ENCODE measurements around the gene DNAJB13. TPM values are rescaled to one million over a fixed set of nuclear protein-coding genes. Genes with fewer than 3 reads are reported as not detected.

Gene DNAJB13
- total and polyA plus RNA-seq, 10 of the 15 experiments (the other 5 are each of a cell fraction or from before 2014, with no cell fraction given): 0.07 to 0.76 (median 0.15) TPM; not detected in 7

DNA sequence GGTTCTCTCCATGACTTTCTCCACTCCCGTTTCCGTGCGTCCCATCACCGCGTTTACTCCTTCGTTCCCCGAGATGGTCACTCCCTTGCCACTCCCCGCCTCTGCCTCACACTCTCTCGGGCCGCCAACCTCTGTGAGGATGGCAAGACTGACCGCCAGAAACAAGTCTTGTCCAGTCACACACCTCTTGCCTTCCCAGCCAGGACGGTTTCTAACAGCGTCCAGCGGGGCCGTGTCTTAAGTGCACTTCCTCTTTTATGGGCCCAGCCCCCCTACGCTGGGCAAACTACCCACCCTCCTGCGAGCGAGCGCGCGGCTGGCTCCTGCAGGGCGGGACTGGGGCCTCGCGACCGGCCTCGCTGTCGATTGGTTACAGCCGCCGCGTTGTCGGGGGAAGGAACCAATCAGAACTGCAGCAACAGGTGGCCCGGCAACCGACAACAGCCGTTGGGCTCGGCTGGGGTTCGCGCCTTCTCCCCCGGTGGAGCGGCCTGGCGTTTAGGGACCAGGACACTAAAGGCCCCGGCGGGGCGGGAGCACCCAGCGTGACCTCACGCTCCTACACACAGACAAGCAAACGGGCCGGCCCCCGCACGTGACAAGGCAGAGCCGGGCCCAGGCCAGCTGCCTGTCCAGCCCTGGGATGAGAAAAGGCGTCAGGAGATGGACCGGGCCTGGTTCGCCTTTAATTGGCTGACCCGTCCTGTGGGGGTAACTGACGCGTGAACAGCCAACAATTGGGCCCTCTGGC lies 32.3 kb downstream of the DNAJB13 start (continued):
- TF ChIP-seq IKZF2 (IDR thresholded peaks at IDR 0.05) (peak; percentile 73 to 78; a peak in 3 of 4 replicates), CBX5 (IDR thresholded peaks at IDR 0.05; ENCODE audit: low read depth) (no peak), SRF (IDR thresholded peaks at IDR 0.05; ENCODE audit: low read depth in 2 of 2, low read length in 2 of 2) (no peak), POLR2AphosphoS5 (IDR thresholded peaks at IDR 0.05; ENCODE audit: low read length) (peak; percentile 97), TCF3 (IDR thresholded peaks at IDR 0.05; ENCODE audit: borderline replicate concordance, insufficient read depth, low read depth, low read length) (peak; percentile 78; the same call in 1 of the 2 replicates), NRF1 (conservative IDR thresholded peaks at IDR 0.05; ENCODE audit: low read depth, low read length) (no peak), YY1 (IDR thresholded peaks at IDR 0.05; ENCODE audit: low read depth, low read length) (no peak), BCLAF1 (IDR thresholded peaks at IDR 0.05) (no peak), ESRRA (IDR thresholded peaks at IDR 0.05; ENCODE audit: low read length) (no peak), FOXM1 (IDR thresholded peaks at IDR 0.05; ENCODE audit: low read depth, low read length) (no peak), RUNX3 (IDR thresholded peaks at IDR 0.05; ENCODE audit: low read length) (0 out of 2 replicates have a peak, but pooled peaks have one; percentile 45), PAX5 (IDR thresholded peaks at IDR 0.05; ENCODE audit: borderline replicate concordance, low read depth, low read length) (peak; percentile 85), SP1 (IDR thresholded peaks at IDR 0.05; ENCODE audit: low read depth, low read length) (peak; percentile 73), ELK1 (IDR thresholded peaks at IDR 0.05; ENCODE audit: low read depth, low read length) (no peak), GABPA (IDR thresholded peaks at IDR 0.05; ENCODE audit: low read depth) (no peak), CHD2 (IDR thresholded peaks at IDR 0.05; ENCODE audit: borderline replicate concordance, low read depth, low read length) (0 out of 2 replicates have a peak, but pooled peaks have one; percentile 47), RBBP5 (conservative IDR thresholded peaks at IDR 0.05) (no peak), MXI1 (IDR thresholded peaks at IDR 0.05; ENCODE audit: low read depth, low read length) (no peak; the same call in 1 of the 2 replicates), SUZ12 (IDR thresholded peaks at IDR 0.05; ENCODE audit: unreplicated experiment) (no peak), ZBED1 (IDR thresholded peaks at IDR 0.05; ENCODE audit: borderline replicate concordance) (no peak), FOS (IDR thresholded peaks at IDR 0.05; ENCODE audit: borderline replicate concordance, extremely low read depth, insufficient read length) (no peak), ATF3 (IDR thresholded peaks at IDR 0.05; ENCODE audit: borderline replicate concordance, extremely low read depth, low read depth, low read length) (no peak), MEF2B (IDR thresholded peaks at IDR 0.05; ENCODE audit: partially characterized antibody, poor library complexity, severe bottlenecking) (peak; percentile 38), TAF1 (IDR thresholded peaks at IDR 0.05; ENCODE audit: borderline replicate concordance, low read depth, low read length) (peak; percentile 70), NFXL1 (IDR thresholded peaks at IDR 0.05; ENCODE audit: borderline replicate concordance) (no peak), BRCA1 (IDR thresholded peaks at IDR 0.05; ENCODE audit: low read depth, low read length) (no peak)
- TF ChIP-seq, protein P1, sequence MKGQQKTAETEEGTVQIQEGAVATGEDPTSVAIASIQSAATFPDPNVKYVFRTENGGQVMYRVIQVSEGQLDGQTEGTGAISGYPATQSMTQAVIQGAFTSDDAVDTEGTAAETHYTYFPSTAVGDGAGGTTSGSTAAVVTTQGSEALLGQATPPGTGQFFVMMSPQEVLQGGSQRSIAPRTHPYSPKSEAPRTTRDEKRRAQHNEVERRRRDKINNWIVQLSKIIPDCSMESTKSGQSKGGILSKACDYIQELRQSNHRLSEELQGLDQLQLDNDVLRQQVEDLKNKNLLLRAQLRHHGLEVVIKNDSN (IDR thresholded peaks at IDR 0.05; ENCODE audit: borderline replicate concordance, extremely low read length, insufficient read depth, low read depth, low read length): peak; percentile 74

Data from GM12878 (cell line).